Fibroblast of skin of back (primary cell): ENCODE data around the gene SIX2.
A peak's percentile ranks its signal among the peaks of the same experiment; 100 is the strongest.

ENCODE experiments used
- DNase-seq: peaks from one replicate; pipeline ENCODE4 v3.0.0-alpha.2; 2013

The SIX2 gene

GRCh38 chr2:45000921-45001868 lies 8.1 kb downstream of the SIX2 start:
- peak; percentile 35 for DNase-seq

GRCh38 chr2:45000341-45000901 lies 8.8 kb downstream of the SIX2 start:
- no peak for DNase-seq

- no peak for DNase-seq
Observed at GRCh38 chr2:44999540-44999939, 9.7 kb downstream of the SIX2 start.

DNA sequence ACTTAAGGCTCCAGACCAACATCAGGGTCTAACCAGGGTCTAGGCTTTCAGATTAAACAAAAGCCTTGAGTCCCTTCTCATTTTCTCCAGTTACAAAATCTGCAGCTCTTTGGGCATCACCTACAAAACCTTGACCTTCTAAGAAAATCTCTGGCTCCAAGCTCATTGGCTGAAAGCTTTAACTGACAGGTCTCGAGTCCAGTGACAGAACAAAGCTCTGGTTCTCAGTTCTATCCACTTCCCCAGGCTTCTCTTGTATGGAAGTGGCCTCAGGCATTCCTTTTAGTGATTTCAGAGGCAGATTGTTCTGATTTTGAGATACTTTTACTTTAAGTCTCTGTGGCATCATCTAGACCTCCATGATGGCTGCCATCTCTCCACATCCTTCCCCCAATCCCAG lies 11.3 kb downstream of the SIX2 start:
- DNase-seq = peak; percentile 31

DNA sequence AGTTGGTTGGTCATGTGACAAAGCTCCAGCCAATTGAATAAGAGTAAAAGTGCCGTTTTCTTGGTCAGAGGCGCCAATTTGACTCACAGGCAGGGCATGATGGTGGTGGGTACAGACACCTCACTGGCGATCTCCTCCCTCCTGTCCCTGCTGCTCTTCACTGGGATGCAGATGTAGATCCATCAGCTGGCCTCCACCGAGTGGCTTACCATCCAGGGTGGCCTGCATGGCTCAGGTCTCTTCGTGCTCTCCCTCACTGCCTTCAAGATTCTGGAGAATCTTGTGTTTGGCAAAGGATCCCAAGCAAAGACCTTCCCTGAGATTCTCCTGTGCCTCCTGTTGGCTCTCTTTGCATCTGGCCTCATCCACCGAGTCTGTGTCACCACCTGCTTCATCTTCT lies 12.9 kb downstream of the SIX2 start:
- DNase-seq = no peak

DNA sequence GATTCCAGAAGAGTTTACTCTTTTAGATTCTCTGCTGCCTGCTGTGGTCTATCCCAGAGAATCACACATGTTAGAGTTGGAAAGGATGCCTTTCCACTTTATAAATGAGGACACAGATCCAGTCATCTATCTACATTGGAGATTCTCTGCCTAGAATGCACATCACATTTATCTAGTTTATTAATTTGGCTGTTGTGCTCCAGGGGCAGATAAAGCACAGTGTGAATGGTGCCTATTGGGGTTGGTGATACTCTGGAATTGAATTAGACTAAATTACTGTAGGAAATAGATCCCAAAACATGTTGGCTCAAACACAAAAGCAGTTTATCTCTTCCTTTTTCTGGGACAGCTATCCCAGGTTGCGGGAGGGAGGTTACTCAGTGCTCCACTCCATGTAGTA lies 14.9 kb downstream of the SIX2 start:
- DNase-seq = no peak

DNA sequence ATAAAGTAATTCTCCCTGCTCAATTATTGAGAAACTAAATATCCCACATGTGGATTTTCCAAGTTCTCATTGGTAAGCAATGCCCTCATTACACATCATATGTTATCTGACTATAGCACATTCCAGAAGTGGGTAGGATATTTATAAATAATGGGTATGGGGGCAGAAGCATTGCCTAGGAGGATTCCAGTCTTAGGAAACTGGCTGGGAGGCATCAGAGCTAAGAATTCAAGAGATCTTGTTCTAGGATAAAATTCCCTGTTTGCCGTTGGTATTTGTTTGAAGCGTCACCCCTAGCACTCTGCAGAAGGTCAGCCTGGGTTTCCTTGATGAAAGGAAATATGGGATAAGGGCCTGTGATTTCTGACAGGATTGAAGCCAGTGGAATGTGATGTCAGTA lies 20.1 kb downstream of the SIX2 start:
- no peak for DNase-seq

DNA sequence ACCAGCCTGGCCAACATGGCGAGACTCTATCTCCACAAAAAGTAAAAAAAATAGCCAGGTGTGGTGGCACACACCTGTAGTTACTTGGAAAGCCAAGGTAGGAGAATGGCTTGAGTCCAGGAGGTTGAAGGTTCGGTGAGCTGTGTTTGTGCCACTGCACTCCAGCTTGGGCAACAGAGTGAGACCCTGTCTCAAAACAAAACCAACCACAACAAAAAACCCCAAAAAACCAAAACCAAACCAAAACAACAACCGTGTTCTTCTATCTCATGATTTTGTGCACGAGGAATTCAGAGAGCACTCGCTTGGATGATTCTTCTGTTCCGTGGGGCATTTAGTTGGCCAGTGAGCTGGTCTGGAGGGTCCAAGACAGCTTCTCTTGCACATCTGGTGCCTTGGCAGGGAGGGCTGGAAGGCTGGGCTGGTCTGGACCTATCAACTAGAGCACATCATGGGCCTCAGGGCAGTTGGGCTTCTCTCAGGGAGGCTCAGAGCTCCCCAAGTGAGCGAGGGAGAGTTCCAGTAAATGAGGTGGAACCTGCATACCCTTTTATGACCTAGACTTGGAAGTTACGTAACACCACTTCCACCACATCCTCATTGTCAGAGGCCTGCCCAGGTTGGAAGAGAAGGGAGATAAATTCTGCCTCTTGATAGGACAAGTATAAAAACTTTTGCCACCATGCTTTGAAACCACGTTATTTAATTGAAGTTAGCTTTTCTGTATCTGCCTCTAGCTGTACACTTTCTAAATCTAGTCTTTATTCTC lies 25.2 kb downstream of the SIX2 start:
- no peak for DNase-seq

DNA sequence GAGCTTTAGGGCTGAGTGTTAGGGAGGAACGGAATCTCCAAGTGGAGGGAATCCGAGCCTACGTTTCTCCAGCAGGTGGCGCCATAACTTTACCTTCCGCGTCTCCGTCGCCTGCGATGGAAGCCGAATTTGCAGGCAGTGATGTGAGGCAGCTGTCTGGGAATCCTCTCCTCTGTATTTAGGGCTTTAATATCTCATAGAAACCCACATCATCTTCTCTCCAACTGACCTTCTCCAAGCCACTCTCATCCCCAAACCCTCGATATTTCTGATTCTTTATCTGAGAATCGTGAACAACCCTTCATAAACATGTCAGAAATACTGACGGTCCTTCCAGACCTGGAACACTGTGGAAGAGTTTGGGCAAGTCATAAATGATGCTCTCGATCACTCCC lies 27.5 kb downstream of the SIX2 start:
- peak; percentile 69 for DNase-seq

DNA sequence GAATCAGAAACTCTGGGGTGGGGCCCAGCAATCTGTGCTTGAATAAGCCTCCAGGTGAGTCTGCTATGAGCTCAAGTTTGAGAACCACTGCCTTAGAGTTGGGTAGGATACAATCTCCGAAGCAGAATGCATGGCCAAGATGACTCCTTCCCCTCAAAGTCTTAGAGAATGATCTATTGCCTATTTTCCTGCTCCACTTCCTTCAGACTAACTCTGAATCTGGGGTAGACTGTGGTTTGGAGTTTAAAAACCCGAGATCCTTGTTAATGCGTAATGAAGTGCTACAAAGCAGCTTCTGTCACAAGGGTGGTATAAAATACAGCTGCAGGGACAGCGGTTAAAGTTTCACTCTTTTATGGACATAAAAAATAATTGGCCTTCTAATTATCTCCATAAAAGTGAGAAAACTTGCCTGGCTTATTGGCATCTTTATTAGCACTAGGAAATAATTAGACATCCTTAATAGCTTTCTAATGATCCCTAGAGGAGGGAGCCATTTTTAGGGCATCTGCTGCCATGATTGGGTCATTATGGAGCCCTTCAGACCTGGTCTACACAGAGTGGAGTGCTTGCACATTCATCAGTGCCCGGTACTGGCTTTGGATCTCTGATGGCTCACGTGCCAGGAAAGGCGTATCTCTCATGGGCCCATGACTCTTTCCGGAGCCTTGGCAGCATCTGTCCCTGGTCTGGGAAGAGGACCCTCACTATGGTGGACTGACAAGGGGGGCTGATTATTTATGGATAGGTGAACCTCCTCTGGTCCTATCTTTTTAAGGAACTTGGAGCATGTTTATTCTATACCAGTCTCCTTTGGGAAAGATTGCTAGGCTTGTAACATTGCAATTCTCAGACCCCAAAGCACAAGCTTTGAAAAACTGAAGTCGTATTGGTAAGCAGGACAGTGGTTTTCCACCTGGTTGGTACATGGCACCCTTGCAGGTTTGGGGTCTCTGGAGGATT lies 28.2 kb downstream of the SIX2 start:
- DNase-seq = no peak

GRCh38 chr2:44979581-44979980 lies 29.7 kb downstream of the SIX2 start:
- DNase-seq = no peak

- no peak for DNase-seq
Observed at GRCh38 chr2:44975571-44976450, 33.4 kb downstream of the SIX2 start.

DNA sequence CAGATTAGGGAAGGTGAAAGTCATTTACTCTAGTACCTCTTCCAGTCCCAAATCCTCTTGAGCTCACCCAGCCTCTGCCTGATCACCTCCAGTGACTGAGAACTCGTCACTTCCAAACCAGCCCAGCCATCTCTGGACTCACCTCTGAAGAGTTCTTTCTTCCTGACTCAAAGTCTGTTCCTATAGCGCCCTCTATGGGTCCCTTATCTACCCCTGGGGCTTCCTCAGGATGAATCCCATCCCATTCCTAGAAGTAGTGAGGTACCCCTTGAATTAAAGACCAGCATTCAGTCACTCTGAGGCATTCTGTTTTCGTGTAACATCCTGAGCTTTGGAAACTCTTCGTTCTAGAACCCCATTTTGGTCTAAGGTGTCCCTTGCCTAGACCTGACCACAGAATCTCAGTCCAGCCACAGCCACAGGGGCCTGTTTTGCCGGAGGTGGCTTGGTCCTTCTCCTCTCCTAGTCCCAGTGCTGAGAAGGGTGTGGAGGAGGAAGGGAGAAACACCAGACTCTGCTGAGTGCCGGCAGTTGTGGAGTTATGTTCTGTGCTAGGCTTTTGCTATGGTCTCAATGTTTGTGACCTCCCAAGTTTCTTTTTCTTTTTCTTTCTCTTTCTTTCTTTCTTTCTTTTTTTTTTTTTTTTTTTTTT lies 35.1 kb downstream of the SIX2 start:
- DNase-seq = peak; percentile 50

- DNase-seq = no peak
Observed at GRCh38 chr2:44972771-44973535, 36.3 kb downstream of the SIX2 start.

GRCh38 chr2:44970846-44971450 lies 38.3 kb downstream of the SIX2 start:
- peak; percentile 66 for DNase-seq

GRCh38 chr2:44969936-44970335 lies 39.3 kb downstream of the SIX2 start:
- DNase-seq = no peak

GRCh38 chr2:44967727-44968432 lies 41.4 kb downstream of the SIX2 start:
- DNase-seq = no peak

DNA sequence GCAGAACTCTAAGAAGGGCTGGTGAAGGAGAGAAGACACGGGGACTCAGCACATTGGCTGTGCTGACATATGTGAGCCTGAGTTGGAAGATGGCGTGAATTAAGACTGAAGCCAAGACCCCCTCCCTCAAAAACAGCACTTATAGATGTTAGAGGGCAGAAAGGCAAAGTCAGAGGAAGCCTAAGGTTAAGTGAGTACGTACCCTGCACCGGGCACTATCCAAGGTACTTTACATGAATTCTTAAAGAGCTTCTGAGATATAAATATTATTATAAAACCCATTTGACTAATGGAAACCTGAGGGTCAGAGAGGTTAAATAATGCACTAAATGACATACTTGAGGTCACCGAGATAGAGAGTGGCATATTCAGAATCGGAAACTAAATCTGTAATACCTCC lies 42.2 kb downstream of the SIX2 start:
- no peak for DNase-seq

GRCh38 chr2:44965684-44966083 lies 43.6 kb downstream of the SIX2 start:
- DNase-seq = no peak
